CMK (cell line): Measurements from ENCODE around the gene TCAP.
"Not testable (repeated sequence)": the region's sequence is repeated elsewhere in the genome, so short reads cannot be mapped to it uniquely, and the experiment has no call there.

ENCODE experiments used
- DNase-seq: peaks from one replicate; pipeline ENCODE4 v3.0.0-alpha.2; 2010; ENCODE audit warnings: low read depth

TCAP gene

DNA sequence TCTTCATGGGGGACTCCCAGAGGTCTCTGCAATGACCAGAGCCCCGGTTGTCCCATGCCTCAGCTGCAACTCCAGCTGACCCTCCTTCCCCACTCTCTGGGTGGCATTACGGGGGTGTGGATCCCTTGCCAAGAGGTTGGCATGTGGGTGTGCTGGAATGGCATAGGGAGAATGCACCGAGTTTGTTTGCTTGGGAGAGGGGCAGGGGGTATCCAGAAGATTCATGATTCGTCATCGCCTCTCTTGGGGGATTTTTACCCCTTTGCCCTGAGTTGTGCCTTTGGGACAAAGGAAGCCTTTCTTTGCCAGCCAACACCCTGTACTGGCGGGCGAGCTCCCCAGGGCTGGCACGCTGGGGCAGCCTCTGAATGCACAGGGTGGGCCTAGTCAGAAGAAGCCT, 41.2 kb downstream of the TCAP start:
- DNase-seq = no peak

DNA sequence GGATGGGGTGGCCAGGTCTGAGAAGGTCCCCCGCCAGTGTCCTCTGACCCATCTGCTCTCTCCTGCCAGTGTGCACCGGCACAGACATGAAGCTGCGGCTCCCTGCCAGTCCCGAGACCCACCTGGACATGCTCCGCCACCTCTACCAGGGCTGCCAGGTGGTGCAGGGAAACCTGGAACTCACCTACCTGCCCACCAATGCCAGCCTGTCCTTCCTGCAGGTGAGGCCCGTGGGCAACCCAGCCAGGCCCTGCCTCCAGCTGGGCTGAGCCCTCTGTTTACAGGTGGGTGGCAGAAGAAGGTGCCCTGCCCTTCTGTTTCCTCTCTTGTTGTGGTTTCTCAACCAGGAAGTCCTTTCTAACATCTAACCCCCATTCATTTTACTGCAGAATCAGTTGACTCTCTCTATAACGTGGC, 41.8 kb downstream of the TCAP start:
- DNase-seq = no peak

DNA sequence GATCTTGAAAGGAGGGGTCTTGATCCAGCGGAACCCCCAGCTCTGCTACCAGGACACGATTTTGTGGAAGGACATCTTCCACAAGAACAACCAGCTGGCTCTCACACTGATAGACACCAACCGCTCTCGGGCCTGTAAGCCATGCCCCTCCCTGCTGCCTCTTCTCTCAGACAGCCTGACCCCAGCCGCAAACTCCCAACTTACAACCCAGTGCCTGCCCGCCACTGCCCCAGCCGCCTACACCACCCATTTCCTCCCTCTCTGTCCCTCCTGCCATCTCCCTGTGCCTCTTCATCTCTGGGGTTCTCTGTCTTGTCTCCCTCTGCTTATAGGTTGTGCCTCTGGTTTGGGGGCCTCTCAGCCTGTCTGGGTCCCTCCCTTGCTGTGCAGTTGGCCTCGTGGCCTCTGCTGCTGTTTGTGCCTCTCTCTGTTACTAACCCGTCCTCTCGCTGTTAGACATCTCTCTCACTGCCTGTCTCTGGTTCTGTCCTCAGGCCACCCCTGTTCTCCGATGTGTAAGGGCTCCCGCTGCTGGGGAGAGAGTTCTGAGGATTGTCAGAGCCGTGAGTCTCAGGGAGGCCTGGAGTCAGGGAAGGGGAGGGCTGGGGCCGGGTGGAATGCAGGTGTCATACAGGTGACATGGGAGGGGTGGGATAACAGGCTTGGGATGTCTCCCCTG, 44.3 kb downstream of the TCAP start:
- no peak for DNase-seq

DNA sequence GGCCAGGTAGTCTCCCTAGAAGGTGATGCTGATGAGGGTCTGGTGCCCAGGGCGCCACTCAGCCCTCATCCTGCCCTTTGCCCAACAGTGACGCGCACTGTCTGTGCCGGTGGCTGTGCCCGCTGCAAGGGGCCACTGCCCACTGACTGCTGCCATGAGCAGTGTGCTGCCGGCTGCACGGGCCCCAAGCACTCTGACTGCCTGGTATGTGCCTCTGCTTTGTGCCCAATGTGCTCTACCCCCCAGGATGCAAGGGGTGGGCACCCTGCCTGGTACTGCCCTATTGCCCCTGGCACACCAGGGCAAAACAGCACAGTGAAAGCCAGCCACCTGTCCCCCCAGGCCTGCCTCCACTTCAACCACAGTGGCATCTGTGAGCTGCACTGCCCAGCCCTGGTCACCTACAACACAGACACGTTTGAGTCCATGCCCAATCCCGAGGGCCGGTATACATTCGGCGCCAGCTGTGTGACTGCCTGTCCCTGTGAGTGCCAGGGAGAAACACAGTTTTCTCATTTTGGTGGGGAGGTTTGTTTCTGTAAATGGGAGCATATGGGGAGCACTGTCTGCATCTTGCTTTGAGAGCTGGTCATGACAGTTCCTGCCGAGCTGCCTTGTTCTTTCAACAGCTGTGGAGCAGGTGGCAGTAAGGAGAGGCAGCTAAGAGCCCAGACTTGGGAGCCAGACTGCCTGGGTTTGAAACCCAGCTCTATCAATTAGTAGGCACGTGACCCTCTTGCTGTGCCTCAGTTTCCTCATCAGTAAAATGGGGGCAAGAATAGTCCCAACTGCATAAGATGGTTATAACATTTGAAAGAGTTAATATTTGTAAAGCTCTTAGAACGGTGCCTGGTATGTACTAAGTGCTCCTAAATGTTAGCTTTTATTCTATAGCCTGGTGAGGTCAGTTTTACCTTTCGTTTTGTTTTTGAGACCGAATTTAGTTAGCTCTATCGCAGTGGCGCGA, 45.1 kb downstream of the TCAP start:
- no peak for DNase-seq

DNA sequence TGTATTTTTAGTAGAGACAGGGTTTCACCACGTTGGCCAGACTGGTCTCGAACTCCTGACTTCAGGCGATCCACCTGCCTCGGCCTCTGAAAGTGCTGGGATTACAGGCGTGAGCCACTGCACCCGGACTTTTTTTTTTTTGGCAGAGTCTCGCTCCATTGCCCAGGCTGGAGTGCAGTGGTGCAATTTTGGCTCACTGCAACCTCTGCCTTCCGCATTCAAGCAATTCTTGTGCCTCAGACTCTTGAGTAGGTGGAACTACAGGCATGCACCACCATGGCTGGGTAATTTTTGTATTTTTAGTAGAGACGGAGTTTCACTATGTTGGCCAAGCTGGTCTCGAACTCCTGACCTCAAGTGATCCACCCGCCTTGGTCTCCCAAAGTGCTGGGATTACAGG, 45.9 kb downstream of the TCAP start:
- not testable (repeated sequence) for DNase-seq

DNA sequence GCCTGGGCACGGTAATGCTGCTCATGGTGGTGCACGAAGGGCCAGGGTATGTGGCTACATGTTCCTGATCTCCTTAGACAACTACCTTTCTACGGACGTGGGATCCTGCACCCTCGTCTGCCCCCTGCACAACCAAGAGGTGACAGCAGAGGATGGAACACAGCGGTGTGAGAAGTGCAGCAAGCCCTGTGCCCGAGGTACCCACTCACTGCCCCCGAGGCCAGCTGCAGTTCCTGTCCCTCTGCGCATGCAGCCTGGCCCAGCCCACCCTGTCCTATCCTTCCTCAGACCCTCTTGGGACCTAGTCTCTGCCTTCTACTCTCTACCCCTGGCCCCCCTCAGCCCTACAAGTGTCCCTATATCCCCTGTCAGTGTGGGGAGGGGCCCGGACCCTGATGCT, 46.7 kb downstream of the TCAP start:
- DNase-seq = no peak

DNA sequence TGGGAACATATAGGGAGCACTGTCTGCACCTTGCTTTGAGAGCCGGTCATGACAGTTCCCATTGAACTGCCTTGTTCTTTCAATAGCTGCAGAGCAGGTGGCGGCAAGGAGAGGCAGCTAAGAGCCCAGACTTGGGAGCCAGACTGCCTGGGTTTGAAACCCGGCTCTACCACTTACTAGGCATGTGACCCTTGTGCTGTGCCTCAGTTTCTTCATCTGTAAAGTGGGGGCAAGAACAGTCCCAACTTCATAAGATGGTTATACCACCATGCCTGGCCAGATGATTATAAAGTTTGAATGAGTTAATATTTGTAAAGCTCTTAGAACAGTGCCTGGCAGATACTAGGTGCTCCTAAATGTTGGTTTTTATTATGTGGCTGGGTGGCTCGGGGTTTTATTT, 49.1 kb downstream of the TCAP start:
- no peak for DNase-seq

DNA sequence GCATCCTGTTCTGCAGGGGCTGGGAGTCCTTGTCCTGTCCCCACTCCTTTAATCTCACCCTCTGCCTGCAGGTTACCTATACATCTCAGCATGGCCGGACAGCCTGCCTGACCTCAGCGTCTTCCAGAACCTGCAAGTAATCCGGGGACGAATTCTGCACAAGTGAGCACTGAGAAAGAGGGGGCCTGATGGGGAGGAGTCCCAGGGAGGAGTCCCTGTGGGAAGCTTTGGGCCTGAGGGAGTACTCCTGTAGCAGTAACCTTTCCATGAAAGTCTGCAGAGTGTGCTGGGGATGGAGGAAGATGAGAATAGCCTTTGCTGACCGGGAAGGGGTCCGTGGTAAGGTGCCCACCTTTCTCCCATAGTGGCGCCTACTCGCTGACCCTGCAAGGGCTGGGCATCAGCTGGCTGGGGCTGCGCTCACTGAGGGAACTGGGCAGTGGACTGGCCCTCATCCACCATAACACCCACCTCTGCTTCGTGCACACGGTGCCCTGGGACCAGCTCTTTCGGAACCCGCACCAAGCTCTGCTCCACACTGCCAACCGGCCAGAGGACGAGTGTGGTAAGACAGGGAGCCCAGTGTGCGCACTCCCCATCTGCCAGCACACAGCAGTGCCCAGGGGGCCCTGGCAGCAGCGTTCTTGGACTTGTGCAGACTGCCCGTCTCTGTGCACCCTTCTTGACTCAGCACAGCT, 50.4 kb downstream of the TCAP start:
- DNase-seq = no peak
